Measurements from ENCODE around the gene MAPKBP1. TPM values are rescaled to one million over a fixed set of nuclear protein-coding genes. Genes with fewer than 3 reads are reported as not detected.

MAPKBP1 gene
- polyA plus RNA-seq, 1 experiment: 8.3 TPM

GRCh38 chr15:41789662-41790061 is 15.4 kb downstream of the MAPKBP1 start:
- CTCF ChIA-PET: interaction anchor here (0.6 to 3.1 kb wide), 5 partner anchors 9 to 181 kb away, joined by 3 to 15 read pairs (median 6); no protein-coding TSS in a partner anchor
- Histone ChIP-seq H3K4me3 (ENCODE audit: low read depth, low read length) (no peak overlapping the region), H3K36me3 (ENCODE audit: control insufficient read depth, insufficient read depth, low read length) (no peaks in the 10 kb centered on the region), H3K27me3 (ENCODE audit: control insufficient read depth, insufficient read depth, low read length) (no peaks in the 10 kb centered on the region)
- no peak for TF ChIP-seq CTCF (IDR thresholded peaks at IDR 0.05; ENCODE audit: insufficient read depth, low read depth, low read length)
- POLR2A ChIA-PET: no interaction called here
- DNase-seq (ENCODE audit: low read depth): no peak

- H3K27me3 ChIP-seq (ENCODE audit: control insufficient read depth, insufficient read depth, low read length): no peaks in the 10 kb centered on the region
- H3K4me3 ChIP-seq (ENCODE audit: low read depth, low read length): no peak overlapping the region
- no peak for DNase-seq (ENCODE audit: low read depth)
- ChIA-PET CTCF (interaction anchor here (1.1 to 8.4 kb wide), 5 partner anchors 11 to 21 kb away, joined by 3 to 97 read pairs (median 8); partner anchors contain the start of gene MAPKBP1), POLR2A (no interaction called here)
- no peak for TF ChIP-seq CTCF (IDR thresholded peaks at IDR 0.05; ENCODE audit: insufficient read depth, low read depth, low read length)
- H3K36me3 ChIP-seq (ENCODE audit: control insufficient read depth, insufficient read depth, low read length): no peaks in the 10 kb centered on the region
Measured at GRCh38 chr15:41790169-41790568, 15.9 kb downstream of the MAPKBP1 start.

- DNase-seq (ENCODE audit: low read depth): peak; percentile 57
- Histone ChIP-seq H3K27me3 (ENCODE audit: control insufficient read depth, insufficient read depth, low read length) (no peaks in the 10 kb centered on the region), H3K36me3 (ENCODE audit: control insufficient read depth, insufficient read depth, low read length) (no peaks in the 10 kb centered on the region), H3K4me3 (ENCODE audit: low read depth, low read length) (no peak overlapping the region)
- TF ChIP-seq CTCF (IDR thresholded peaks at IDR 0.05; ENCODE audit: insufficient read depth, low read depth, low read length): no peak
- ChIA-PET CTCF (interaction anchor here (0.8 to 8.4 kb wide), 6 partner anchors 10 to 199 kb away, joined by 3 to 97 read pairs (median 3); partner anchors contain the start of gene MAPKBP1), POLR2A (no interaction called here)
Measured at GRCh38 chr15:41790756-41791546, 16.7 kb downstream of the MAPKBP1 start.

DNA sequence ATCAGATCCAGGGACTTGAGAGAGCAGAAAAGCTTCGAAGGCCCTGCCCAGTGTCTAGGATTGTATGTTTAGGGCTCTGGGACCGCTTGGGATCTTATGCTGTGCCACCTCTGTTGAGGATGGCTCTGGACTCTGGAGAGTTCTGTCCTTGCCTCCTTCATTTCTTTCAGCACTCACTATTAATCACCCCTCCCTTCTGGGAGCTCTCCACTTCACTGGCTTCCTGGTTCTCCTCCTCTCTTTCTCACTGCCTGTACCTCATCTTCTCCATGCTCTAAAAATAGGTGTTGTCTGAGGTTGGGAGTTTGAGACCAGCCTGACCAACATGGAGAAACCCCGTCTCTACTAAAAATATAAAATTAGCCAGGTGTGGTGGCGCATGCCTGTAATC is 17.3 kb downstream of the MAPKBP1 start:
- no peaks in the 10 kb centered on the region for H3K27me3 ChIP-seq (ENCODE audit: control insufficient read depth, insufficient read depth, low read length)
- no peak for TF ChIP-seq CTCF (IDR thresholded peaks at IDR 0.05; ENCODE audit: insufficient read depth, low read depth, low read length)
- CTCF ChIA-PET: interaction anchor here (0.8 to 8.4 kb wide), 7 partner anchors 10 to 198 kb away, joined by 3 to 97 read pairs (median 3); partner anchors contain the start of gene MAPKBP1
- DNase-seq (ENCODE audit: low read depth): no peak
- no peak overlapping the region for H3K4me3 ChIP-seq (ENCODE audit: low read depth, low read length)
- POLR2A ChIA-PET: no interaction called here
- H3K36me3 ChIP-seq (ENCODE audit: control insufficient read depth, insufficient read depth, low read length): no peaks in the 10 kb centered on the region

- ChIA-PET CTCF (interaction anchor here (1.0 to 8.4 kb wide), 4 partner anchors 9 to 20 kb away, joined by 3 to 97 read pairs (median 6); partner anchors contain the start of gene MAPKBP1), POLR2A (no interaction called here)
- Histone ChIP-seq H3K36me3 (ENCODE audit: control insufficient read depth, insufficient read depth, low read length) (no peaks in the 10 kb centered on the region), H3K27me3 (ENCODE audit: control insufficient read depth, insufficient read depth, low read length) (no peaks in the 10 kb centered on the region), H3K4me3 (ENCODE audit: low read depth, low read length) (no peak overlapping the region)
- no peak for DNase-seq (ENCODE audit: low read depth)
- TF ChIP-seq CTCF (IDR thresholded peaks at IDR 0.05; ENCODE audit: insufficient read depth, low read depth, low read length): no peak
Measured at GRCh38 chr15:41792000-41792637, 17.8 kb downstream of the MAPKBP1 start.

Data from BJ (cell line).